Stimulated activated CD4-positive, alpha-beta T cell treated with anti-CD3 and anti-CD28 coated beads, TNF-alpha, amount 100 ng/mL, for 24 hours (primary cell): Measurements from ENCODE around the gene ORM2.

ENCODE experiments used
- DNase-seq, 3 experiments: peaks; one replicate each; pipeline ENCODE4 v3.0.0-alpha.2; 2020; ENCODE audit warnings: low read depth in 3 of 3

The ORM2 gene

DNA sequence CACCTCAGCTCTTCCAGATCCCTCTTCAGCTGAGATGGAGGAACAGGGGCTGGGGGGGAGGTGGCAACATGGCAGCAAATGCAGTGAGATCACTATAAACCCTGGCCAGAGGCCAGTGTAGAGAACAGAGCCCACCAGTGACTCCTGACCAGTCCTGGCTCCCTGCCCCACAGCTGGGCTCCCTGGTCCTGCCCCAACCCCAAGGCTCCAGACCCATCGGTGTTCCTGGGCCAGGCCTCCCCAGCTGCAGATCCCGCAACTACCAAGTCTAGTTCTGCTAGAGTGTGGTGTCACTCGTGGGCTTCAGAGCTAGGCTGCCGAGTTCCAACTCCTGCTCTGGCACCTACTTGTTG is 41.3 kb downstream of the ORM2 start:
- DNase-seq, result no peak

DNA sequence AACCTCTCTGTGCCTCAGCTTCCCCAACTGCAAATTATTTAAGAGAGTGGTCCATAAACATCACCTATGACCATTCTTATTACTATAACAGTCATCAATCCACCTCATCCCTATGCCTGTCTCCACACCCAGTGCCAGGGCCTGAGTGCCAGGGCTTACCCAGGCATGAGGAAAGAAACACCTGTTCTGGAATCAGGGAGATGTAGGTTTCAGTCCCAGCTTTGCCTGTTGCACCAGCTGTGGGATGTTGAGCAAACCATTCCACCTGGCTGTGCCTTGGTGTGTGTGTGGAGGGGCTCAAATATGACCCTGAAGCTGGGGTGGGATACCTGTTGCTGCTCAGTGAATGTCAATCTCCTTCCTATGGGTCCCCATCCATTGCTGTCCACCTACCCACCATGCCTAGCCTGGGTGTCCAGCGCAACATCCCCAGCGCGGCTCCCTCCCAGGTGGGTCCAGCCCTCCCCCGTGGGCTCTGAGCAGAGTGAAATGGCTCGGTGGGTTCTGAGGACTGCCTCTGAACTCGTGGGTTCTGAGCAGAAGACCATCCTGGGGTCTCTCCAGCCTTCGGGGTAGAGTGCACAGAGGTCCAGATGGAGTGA is 41.8 kb downstream of the ORM2 start:
- no peak for DNase-seq

DNA sequence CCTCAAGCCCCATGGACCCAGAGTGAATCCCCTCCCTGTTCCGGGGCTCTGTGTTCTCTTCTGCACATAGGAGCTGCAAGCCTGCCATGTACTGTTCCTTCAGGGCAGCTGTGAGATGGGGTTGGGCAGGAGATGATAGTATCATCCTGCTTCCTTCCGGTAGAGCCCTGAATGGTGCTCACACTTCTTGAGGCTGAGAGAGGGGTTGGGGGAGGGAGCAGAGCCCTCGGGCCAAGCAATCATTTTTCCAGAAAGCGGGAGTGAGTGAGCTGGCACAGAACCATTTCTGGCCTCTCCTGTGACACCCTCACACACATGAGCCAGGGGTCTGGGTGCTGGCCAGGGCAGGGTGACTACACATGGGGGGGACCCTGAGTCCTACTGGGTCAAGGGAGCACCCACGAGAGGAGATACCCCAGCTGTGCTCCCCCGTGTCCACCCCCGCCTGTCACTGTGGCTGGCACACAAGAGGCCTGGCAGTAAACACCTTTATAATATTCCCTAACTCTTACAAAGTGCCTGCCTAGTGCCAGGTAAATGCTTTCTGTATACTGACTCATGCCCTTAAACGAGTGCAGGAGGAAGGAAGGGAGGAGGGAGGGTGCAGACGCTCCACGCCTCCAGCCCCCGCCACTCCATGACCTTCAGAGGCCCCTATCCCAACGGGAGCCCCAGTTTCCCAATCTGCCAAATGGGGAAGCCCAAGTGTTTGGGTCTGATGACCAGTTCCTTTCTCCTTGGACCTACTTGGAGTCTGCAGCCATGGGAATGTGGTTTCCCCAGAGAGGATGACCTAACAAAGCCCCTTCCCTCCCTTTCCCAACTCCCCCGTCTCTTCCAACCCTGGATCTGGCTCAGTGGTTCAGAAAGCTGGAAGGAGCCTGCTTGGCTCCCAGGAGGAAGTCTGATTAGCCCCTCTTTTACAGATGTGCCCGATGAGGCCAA is 42.6 kb downstream of the ORM2 start:
- DNase-seq, result no peak

DNA sequence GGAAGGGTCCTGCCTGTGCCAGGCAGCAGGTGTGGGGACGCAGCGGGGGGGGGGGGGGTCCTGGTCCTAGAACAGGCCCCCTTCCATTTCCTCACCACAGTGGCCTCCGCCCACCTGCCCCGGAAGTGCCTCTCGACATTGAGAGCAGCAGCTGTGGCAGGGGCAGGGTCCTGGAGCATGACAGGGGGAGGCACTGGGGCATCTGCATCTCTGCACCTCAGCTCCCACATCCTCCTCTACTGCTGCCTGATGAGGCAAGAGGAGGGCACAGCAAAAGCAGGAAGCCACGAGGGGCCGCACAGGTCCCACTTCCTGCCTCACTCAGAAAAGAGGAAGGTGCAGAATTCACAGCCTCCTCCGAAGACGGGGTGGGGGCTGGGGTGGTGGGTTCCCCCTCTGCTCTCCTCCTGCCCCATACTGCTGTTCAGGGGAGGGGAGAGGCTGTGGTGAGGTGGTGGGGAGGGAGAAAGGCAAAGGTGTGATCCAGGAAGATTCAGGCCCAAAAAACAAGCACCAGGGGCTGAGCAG is 43.3 kb downstream of the ORM2 start:
- peak; percentile 49 to 80 (median 51) for DNase-seq

DNA sequence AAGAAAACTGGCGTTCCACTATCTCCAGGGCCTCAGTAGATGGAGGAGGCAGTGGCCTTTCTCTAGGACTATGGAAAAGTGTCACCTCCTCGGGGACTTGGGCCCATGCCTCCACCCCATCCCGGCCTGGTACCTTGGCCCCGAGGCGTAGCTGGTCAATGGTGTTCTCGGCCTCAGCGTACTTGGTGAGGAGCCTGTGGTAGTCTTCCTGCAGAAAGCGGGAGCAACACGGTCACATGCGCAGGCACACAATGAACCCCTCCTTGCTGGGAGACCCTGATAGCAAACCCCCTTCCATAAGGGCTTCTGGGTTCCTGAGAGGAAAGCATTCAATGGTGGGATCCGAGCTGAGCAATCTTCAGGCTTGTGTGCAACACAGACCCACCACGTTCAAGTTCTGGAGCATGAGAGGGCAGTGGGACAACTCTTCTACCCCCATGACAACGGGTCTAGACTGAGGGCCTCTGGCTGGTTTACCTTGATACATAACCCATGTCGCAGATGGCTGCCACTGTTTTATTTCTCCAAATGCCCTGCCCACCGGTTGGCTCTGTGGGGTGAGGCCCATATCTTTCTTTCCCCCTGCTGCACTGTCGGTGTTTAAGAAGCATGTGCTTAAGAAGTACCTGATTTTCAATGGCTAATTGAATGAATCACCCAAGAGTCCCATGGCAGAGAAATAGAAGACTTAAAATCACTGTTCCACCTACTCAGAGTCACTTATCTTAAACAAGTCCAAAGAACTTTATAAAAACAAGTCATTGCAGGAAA is 44.5 kb downstream of the ORM2 start:
- DNase-seq, result no peak

DNA sequence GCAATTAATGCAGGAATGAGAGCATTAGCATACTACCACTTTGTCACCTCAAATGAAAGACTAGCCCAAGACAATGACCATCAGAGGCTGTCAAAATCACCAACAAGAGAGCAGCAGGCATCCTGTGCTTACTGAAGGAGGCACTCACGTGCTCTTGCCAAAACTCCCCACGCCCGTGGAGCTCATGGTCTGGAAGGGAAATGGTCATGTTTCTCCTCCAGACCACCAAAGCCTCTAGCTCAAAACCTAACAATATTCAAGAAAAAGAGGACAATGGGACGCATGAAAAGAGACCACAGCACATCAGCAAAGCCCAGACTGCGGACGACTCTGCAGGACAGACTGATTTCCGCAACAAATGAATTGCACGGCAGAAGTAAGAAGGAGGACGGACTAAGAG is 45.3 kb downstream of the ORM2 start:
- DNase-seq, result no peak

DNA sequence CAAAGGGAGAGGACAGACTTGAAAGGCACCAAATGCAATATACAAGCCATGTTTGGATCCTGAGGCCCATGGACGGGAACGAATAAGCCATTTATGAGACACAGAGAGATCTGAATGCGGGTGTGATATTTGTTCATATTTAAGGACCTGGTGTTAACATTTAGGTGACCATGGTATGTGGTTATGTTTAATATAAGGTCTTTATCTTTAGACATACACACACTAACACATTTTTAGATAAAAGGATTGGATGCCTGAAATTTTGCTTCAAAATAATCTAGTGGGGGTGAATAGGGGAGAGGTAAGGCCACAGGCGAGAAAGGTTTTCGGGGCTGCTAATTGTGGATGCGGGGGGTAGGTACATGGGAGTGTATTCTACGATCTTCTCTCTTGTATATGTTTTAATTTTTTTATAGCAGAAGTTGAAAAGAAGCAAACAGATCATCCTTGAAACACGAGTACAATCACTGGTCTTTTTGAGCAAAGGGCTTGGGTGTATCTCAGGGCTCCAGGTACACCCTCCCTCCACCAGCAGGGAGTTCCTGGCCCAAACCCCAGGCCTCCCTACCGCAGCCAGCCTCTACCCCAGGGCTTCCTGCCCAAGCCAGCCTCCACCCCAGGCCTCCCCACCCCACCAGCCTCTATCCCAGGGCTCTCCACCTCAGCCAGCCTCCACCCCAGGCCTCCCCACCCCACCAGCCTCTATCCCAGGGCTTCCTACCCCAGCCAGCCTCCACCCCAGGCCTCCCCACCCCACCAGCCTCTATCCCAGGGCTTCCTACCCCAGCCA is 45.9 kb downstream of the ORM2 start:
- no peak for DNase-seq

DNA sequence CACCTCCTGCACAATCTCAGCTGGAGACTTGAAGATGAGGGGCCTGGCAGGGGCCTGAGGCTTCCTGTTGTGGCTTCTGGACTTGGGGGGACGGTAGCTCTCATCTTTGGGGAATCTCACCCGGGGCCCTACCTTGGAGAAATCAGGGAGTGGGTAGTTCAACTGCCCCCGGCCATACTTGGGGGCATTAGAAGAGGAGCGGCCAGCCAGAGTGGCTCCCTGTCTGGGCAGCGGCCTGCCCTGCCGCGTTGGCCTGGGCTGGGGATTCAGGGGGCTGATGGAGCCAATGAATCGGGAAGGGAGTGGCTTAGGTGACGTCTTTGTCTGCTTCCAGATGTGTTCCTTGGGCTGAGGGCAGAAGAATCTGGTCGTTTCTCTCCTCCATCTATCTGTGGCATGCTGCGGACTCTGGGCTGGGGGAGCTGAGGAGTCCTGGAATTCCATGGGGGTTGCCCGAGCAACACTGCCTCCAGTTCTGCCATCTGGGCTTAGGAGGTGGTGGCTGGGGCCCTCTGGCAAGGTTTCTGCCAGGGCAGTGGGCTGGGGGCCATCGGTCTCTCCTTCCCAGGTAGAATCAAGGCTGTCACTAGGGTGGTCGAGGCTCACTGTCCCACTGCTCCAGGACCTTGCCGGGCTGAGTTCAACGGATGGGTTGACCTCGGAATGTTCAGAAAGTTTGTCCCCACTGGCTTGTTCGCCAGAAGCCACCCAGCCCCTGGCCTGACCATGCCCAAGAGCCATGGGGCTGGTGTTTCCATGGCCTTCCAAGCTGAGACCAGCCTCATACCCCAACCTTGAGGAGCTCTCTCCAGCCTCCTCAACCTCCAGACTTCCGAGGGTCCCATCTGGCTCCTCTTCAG is 47.1 kb downstream of the ORM2 start:
- no peak for DNase-seq

DNA sequence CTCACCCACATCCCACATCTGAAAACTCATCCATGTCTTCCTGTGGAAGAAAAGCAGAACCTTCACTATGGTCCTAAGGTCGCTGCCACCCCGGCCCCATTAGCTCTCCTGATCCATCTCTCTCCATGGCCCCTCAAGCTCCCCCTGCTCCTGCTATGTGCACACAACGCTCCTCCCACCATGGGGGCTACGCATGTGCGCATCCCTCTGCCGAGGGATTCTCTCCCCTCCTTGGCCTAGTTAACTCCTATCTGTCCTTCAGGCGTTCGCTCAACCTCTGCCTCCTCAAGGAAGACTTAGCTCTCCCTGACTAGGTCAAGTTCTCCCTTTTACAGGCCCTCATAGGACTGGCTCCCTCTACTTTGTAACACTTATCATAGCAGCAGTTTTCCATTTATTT is 48.3 kb downstream of the ORM2 start:
- DNase-seq, result no peak

DNA sequence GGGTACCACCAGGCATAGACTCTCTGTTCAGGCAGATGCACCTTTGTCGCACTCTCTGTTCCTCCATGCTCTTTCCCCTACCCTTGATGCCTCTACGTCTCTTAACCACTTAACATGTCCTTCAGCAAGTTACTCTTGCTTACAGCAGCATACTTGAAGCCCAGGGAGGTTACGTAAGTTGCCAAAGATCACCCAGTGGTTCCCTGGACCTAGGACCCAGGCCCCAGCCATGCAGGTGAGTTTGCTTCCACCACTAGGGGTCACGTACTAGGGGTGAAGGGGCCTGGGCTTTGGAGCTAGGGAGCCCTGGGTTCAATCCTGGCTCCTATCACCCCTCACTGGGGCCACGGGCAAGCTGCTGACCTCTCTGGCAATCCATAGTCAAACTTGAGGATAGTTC is 49.2 kb downstream of the ORM2 start:
- DNase-seq, result no peak
